Keratinocyte (primary cell): ENCODE results near the gene HERPUD1. TPM values are rescaled to one million over a fixed set of nuclear protein-coding genes. Genes with fewer than 3 reads are reported as not detected.

Source experiments
- DNase-seq: peaks from one replicate; pipeline ENCODE4 v3.0.0-alpha.2; 2011; ENCODE audit warnings: low read depth, missing footprints, low spot score
- FAIRE-seq: peaks from 2 replicates; lab custom pipeline; 2011; peaks lifted over from hg19 to GRCh38; lab: Jason Lieb, UNC
- H2AFZ ChIP-seq: 2 replicates; pipeline ENCODE4 v1.6.0; 2012; ENCODE audit warnings: low read length, control low read depth, inconsistent platforms; ENCODE audit not compliant: control insufficient read depth
- H3K27ac ChIP-seq: 2 replicates; pipeline ENCODE4 v1.5.1; 2011; ENCODE audit warnings: low read length; ENCODE audit not compliant: control insufficient read depth, insufficient read depth
- H3K27me3 ChIP-seq: 3 replicates; pipeline ENCODE4 v1.6.0; 2011; ENCODE audit warnings: low read length; ENCODE audit not compliant: control insufficient read depth, insufficient read depth; ENCODE audit errors: extremely low read depth
- H3K36me3 ChIP-seq, 2 experiments: 2 replicates in 1 of 2; 3 replicates in 1 of 2; pipeline ENCODE4 v1.5.1; 2011; ENCODE audit warnings: low read length in 2 of 2, mild to moderate bottlenecking in 1 of 2; ENCODE audit not compliant: control insufficient read depth in 2 of 2, insufficient read depth in 2 of 2; ENCODE audit errors: extremely low read depth in 1 of 2
- H3K4me1 ChIP-seq: 3 replicates; pipeline ENCODE4 v1.5.1; 2011; ENCODE audit warnings: low read length; ENCODE audit not compliant: control insufficient read depth, insufficient read depth; ENCODE audit errors: extremely low read depth
- H3K4me2 ChIP-seq: 3 replicates; pipeline ENCODE4 v1.6.0; 2011; ENCODE audit warnings: low read depth, low read length; ENCODE audit not compliant: control insufficient read depth, insufficient read depth; ENCODE audit errors: extremely low read depth
- H3K4me3 ChIP-seq, 3 experiments: fragments of 200-600 bp in 1 of 3; sonication (generic) in 1 of 3; 2 replicates in 2 of 3; 3 replicates in 1 of 3; pipeline ENCODE4 v1.5.1; 2011 to 2016; ENCODE audit warnings: low read length in 3 of 3, mild to moderate bottlenecking in 3 of 3, control low read depth in 2 of 3, inconsistent platforms in 1 of 3, low read depth in 1 of 3, mixed read lengths in 1 of 3, mixed run types in 1 of 3, moderate library complexity in 1 of 3; ENCODE audit not compliant: control insufficient read depth in 2 of 3, insufficient read depth in 2 of 3; ENCODE audit errors: extremely low read depth in 1 of 3
- H3K79me2 ChIP-seq: 2 replicates; pipeline ENCODE4 v1.6.0; 2012; ENCODE audit warnings: low read length; ENCODE audit not compliant: control insufficient read depth, insufficient read depth
- H3K9ac ChIP-seq: 3 replicates; pipeline ENCODE4 v1.6.0; 2011; ENCODE audit warnings: low read length; ENCODE audit not compliant: control insufficient read depth, insufficient read depth; ENCODE audit errors: extremely low read depth
- H3K9me1 ChIP-seq: 3 replicates; pipeline ENCODE4 v1.6.0; 2011; ENCODE audit warnings: low read length; ENCODE audit not compliant: control insufficient read depth, insufficient read depth; ENCODE audit errors: extremely low read depth
- H3K9me3 ChIP-seq: 2 replicates; pipeline ENCODE4 v1.5.1; 2012; ENCODE audit warnings: low read depth, low read length; ENCODE audit not compliant: control insufficient read depth
- H4K20me1 ChIP-seq: 3 replicates; pipeline ENCODE4 v1.6.0; 2011; ENCODE audit warnings: low read length; ENCODE audit not compliant: control insufficient read depth, insufficient read depth; ENCODE audit errors: extremely low read depth
- CTCF ChIP-seq, 3 experiments: IDR thresholded peaks in 1 of 3; conservative IDR thresholded peaks in 1 of 3; optimal IDR thresholded peaks in 1 of 3; 2 replicates in 2 of 3; 3 replicates in 1 of 3; pipeline versions ENCODE3 to v1.5.1; 2011; ENCODE audit warnings: low read length in 3 of 3, mild to moderate bottlenecking in 3 of 3, moderate library complexity in 2 of 3, control low read depth in 1 of 3, inconsistent platforms in 1 of 3; ENCODE audit not compliant: insufficient read depth in 2 of 3; ENCODE audit errors: extremely low read depth in 1 of 3
- EZH2 ChIP-seq: IDR thresholded peaks from one replicate; pipeline ENCODE4 v1.6.1; 2012; ENCODE audit warnings: inconsistent platforms, mild to moderate bottlenecking, low read length, moderate library complexity
- dilution Hi-C: fragments of 300-500 bp; cut with MboI; formaldehyde crosslinking; loops from one replicate; pipeline ENCODE4 v1.7.0; 2020; ENCODE audit warnings: low sequenced_read_pairs; ENCODE audit not compliant: extremely low pct_ligation_motif_present
- polyA plus RNA-seq, 5 experiments: library from polyadenylated mRNA; depleted of rRNA in 3 of 5; stranded (reverse) in 3 of 5; stranded (forward) in 1 of 5; unstranded in 1 of 5; fragments of >200 nt; gene quantifications; 1 replicate in 1 of 5; 2 replicates in 3 of 5; 3 replicates in 1 of 5; pipeline versions ENCODE4 v1.2.1 to v1.2.3, GENCODE V29; 2011 to 2012; ENCODE audit warnings: missing spikeins in 2 of 5, low read depth in 1 of 5, low replicate concordance in 1 of 5

HERPUD1 gene
- polyA plus RNA-seq, 1 donor (not counting 4 experiments of a cell fraction or from before 2014, with no cell fraction given): 183 TPM

DNA sequence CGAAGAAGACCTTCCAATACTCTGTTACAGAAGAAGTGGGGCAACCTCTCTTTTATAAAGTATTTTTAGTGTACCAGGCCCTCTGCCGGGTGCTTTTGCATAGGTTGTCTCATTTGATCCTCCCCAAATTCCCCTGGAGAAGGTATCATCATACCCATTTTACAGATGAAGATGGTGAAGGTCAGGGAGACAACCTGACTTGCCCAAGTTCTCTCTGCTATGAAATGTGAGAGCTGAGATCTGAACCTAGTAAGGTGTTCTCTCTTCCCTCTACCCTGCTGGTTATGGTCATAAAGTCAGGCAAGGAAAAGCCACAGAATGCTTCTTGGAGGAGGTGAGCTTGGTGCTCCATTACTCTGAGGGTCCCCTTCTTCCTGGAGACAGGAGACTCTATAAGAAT lies 28.1 kb upstream of the HERPUD1 start:
- dilution Hi-C loops: no loop called here
- H4K20me1 ChIP-seq: no peaks in the 10 kb centered on the region

GRCh38 chr16:56907401-56907800 lies 24.5 kb upstream of the HERPUD1 start:
- no peak overlapping the region for H3K9ac ChIP-seq
- FAIRE-seq (no peak), DNase-seq (no peak)
- no peak overlapping the region for H3K4me3 ChIP-seq
- peaks cover 39% of the 10 kb centered on the region for H3K4me1 ChIP-seq
- no peak for TF ChIP-seq CTCF (optimal IDR thresholded peaks at IDR 0.05 in 1 of 3, IDR thresholded peaks at IDR 0.05 in 1 of 3, conservative IDR thresholded peaks at IDR 0.05 in 1 of 3; ENCODE audit: extremely low read depth in 1 of 3, insufficient read depth in 2 of 3, low read length in 3 of 3)
- TF ChIP-seq EZH2: no peak
- no peaks in the 10 kb centered on the region for H3K36me3 ChIP-seq
- no peak overlapping the region for H2AFZ ChIP-seq
- H4K20me1 ChIP-seq: no peaks in the 10 kb centered on the region
- H3K79me2 ChIP-seq: no peaks in the 10 kb centered on the region
- H3K9me1 ChIP-seq: no peaks in the 10 kb centered on the region
- no peak overlapping the region for H3K4me2 ChIP-seq
- no peaks in the 10 kb centered on the region for H3K9me3 ChIP-seq
- H3K27ac ChIP-seq: no peak overlapping the region
- dilution Hi-C loops: no loop called here
- H3K27me3 ChIP-seq: peaks cover under 1% of the 10 kb centered on the region

More for the DNA sequence above, 28.1 kb upstream of the HERPUD1 start:
- Histone ChIP-seq H3K9me3 (no peaks in the 10 kb centered on the region), H3K27me3 (peaks cover 8% of the 10 kb centered on the region), H3K4me1 (peaks cover 5% of the 10 kb centered on the region), H3K9ac (no peak overlapping the region), H3K27ac (no peak overlapping the region), H3K9me1 (no peaks in the 10 kb centered on the region), H2AFZ (no peak overlapping the region), H3K36me3 (no peaks in the 10 kb centered on the region), H3K4me3 (no peak overlapping the region), H3K4me2 (no peak overlapping the region), H3K79me2 (no peaks in the 10 kb centered on the region)
- no peak for TF ChIP-seq EZH2
- TF ChIP-seq CTCF (optimal IDR thresholded peaks at IDR 0.05 in 1 of 3, IDR thresholded peaks at IDR 0.05 in 1 of 3, conservative IDR thresholded peaks at IDR 0.05 in 1 of 3; ENCODE audit: extremely low read depth in 1 of 3, insufficient read depth in 2 of 3, low read length in 3 of 3): no peak
- DNase-seq (no peak), FAIRE-seq (no peak)
